Measurements from ENCODE around the gene PNKD.
"Not testable (repeated sequence)": the region's sequence is repeated elsewhere in the genome, so short reads cannot be mapped to it uniquely, and the experiment has no call there.

PNKD gene

GRCh38 chr2:218257390-218257981 is 12.8 kb upstream of the PNKD start:
- no peak for DNase-seq

GRCh38 chr2:218259099-218259961 is 11.0 kb upstream of the PNKD start:
- no peak for DNase-seq

- DNase-seq: no peak
Measured at GRCh38 chr2:218260166-218260565, 10.2 kb upstream of the PNKD start.

- no peak for DNase-seq
Measured at GRCh38 chr2:218260742-218261422, 9.4 kb upstream of the PNKD start, which contains the start of gene GPBAR1. Gene GPBAR1 (plus strand): TSS chr2:218261015. CDS start chr2:218262725, 1,710 bp downstream.

GRCh38 chr2:218261423-218262236 is 8.7 kb upstream of the PNKD start:
- no peak for DNase-seq

- DNase-seq: no peak
Measured at GRCh38 chr2:218262237-218262600, 8.1 kb upstream of the PNKD start.

- DNase-seq: no peak
Measured at GRCh38 chr2:218262631-218263586, 7.4 kb upstream of the PNKD start.

- DNase-seq: no peak
Measured at GRCh38 chr2:218263817-218264641, 6.3 kb upstream of the PNKD start.

GRCh38 chr2:218264773-218265561 is 5.4 kb upstream of the PNKD start:
- no peak for DNase-seq

GRCh38 chr2:218265626-218266025 is 4.7 kb upstream of the PNKD start:
- no peak for DNase-seq

- no peak for DNase-seq
Measured at GRCh38 chr2:218266316-218266979, 3.9 kb upstream of the PNKD start.

- DNase-seq: no peak
Measured at GRCh38 chr2:218267259-218267658, 3.1 kb upstream of the PNKD start.

- DNase-seq: no peak
Measured at GRCh38 chr2:218270721-218271486, 585 bp downstream of the PNKD start.

GRCh38 chr2:218271487-218271797 is 1.1 kb downstream of the PNKD start:
- DNase-seq: no peak

- DNase-seq: no peak
Measured at GRCh38 chr2:218271865-218272530, 1.7 kb downstream of the PNKD start.

- no peak for DNase-seq
Measured at GRCh38 chr2:218272531-218273212, 2.4 kb downstream of the PNKD start.

GRCh38 chr2:218273214-218273907 is 3.0 kb downstream of the PNKD start:
- not testable (repeated sequence) for DNase-seq

Measured in NCI-H524 treated with DMSO at 0.1 percent for 48 hours (cell line).